Caco-2 (cell line): ENCODE measurements around the gene ARHGDIG. TPM values are rescaled to one million over a fixed set of nuclear protein-coding genes. Genes with fewer than 3 reads are reported as not detected.

Source experiments
- BruUV-seq: library from RNA; stranded (reverse); fragments of 400-500 nt; replicated peaks from 2 replicates; lab custom pipeline; 2021; lab: Mats Ljungman, UMichigan
- CTCF ChIA-PET: fragments of 300-600 bp; sonication (Branson Sonifier 250); formaldehyde crosslinking; loops from one replicate; lab custom pipeline; 2022; ENCODE audit warnings: antibody characterized with exemption; lab: Charles Lee
- POLR2A ChIA-PET: fragments of 300-600 bp; sonication (Branson Sonifier 250); formaldehyde crosslinking; loops from one replicate; lab custom pipeline; 2022; ENCODE audit warnings: antibody characterized with exemption; lab: Charles Lee
- DNase-seq, 2 experiments: peaks; one replicate each; pipeline versions ENCODE4 v3.0.0 to v3.0.0-alpha.2; 2020 to 2022
- H3K27me3 ChIP-seq: replicated peaks from 2 replicates; pipeline ENCODE4 v1.6.0; 2011; ENCODE audit warnings: low read length; ENCODE audit not compliant: control insufficient read depth, insufficient read depth
- H3K36me3 ChIP-seq: 2 replicates; pipeline ENCODE4 v1.5.1; 2011; ENCODE audit warnings: low read length; ENCODE audit not compliant: control insufficient read depth, insufficient read depth
- H3K4me1 ChIP-seq: fragments of 250-450 bp; sonication (Bioruptor Pico); 2 replicates; pipeline ENCODE4 v1.5.1; 2020; ENCODE audit warnings: mild to moderate bottlenecking
- H3K4me3 ChIP-seq: 2 replicates; pipeline ENCODE4 v1.5.1; 2011; ENCODE audit warnings: low read depth, mild to moderate bottlenecking, control low read depth, low read length
- H3K9me3 ChIP-seq: fragments of 250-450 bp; sonication (Bioruptor Pico); 2 replicates; pipeline ENCODE4 v1.5.1; 2020; ENCODE audit warnings: mild to moderate bottlenecking, moderate library complexity
- H3K27ac Mint-ChIP-seq: one replicate; pipeline ENCODE4 v1.8.0; 2022; ENCODE audit warnings: mixed read lengths; ENCODE audit not compliant: unreplicated experiment
- H3K27me3 Mint-ChIP-seq: one replicate; pipeline ENCODE4 v1.8.0; 2022; ENCODE audit warnings: mixed read lengths; ENCODE audit not compliant: insufficient read depth, unreplicated experiment
- H3K36me3 Mint-ChIP-seq: one replicate; pipeline ENCODE4 v1.8.0; 2022; ENCODE audit warnings: mild to moderate bottlenecking, mixed read lengths; ENCODE audit not compliant: insufficient read depth, unreplicated experiment
- H3K4me1 Mint-ChIP-seq: one replicate; pipeline ENCODE4 v1.8.0; 2022; ENCODE audit warnings: low read depth, mixed read lengths; ENCODE audit not compliant: unreplicated experiment
- H3K4me3 Mint-ChIP-seq: one replicate; pipeline ENCODE4 v1.8.0; 2022; ENCODE audit warnings: mild to moderate bottlenecking, moderate library complexity, mixed read lengths; ENCODE audit not compliant: unreplicated experiment
- H3K9me3 Mint-ChIP-seq: one replicate; pipeline ENCODE4 v1.8.0; 2022; ENCODE audit warnings: mixed read lengths; ENCODE audit not compliant: unreplicated experiment
- intact Hi-C: fragments of 100-400 bp; cut with micrococcal nuclease; formaldehyde crosslinking; loops from one replicate; pipeline ENCODE4 v1.10.0; 2022; ENCODE audit not compliant: unreplicated experiment
- total RNA-seq: library from RNA; stranded (reverse); gene quantifications from 2 replicates; pipeline ENCODE4 v1.2.3, GENCODE V29; 2022
- TF ChIP-seq, protein P1 (sequence below), 2 experiments: fragments of 200-600 bp in 1 of 2; IDR thresholded peaks; 1 replicate in 1 of 2; 2 replicates in 1 of 2; pipeline versions ENCODE4 v1.5.1 to v1.8.0; 2011 to 2022; ENCODE audit warnings: antibody characterized with exemption in 1 of 2, control low read depth in 1 of 2, inconsistent platforms in 1 of 2, low read depth in 1 of 2, low read length in 1 of 2, mild to moderate bottlenecking in 1 of 2, moderate library complexity in 1 of 2; ENCODE audit not compliant: insufficient read depth in 1 of 2, severe bottlenecking in 1 of 2, unreplicated experiment in 1 of 2

ARHGDIG gene
- total RNA-seq, 1 experiment from 2014 or later, result 2.1 TPM

DNA sequence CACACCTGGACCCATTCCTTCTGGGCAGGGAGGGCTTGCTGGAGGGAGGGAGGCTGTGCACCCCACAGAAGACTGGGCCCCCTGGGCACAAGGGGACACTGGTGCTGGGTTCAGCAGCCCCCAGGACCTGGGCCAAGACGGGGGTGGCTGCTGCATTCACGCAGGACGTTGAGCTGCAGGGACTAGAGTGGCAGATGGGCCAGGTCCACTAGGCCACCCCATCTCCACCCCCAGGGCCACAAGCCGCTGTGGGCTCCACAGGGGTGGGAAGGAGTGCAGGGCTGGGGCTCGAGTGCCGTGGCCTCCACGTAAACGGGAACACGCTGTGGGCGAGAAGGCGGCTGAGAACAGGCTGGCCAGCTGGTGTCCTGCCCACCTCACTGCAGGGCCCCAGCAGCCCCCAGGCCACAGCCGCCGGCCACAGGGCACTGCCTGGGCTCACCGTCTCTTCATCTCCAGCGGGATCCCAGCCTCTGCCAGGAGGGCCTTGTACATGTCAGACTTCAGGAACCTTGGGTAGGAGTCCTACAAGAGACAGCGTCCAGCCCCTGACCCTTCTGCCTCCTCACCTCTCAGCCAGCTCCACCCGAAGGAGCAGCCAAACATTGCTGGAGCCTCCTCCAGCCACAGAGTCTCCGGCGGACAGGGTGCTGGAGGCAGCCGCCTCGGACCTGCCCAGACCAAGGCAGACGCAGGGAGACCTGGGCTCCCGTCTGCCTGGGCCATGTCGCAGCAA is 11.2 kb upstream of the ARHGDIG start:
- CTCF ChIA-PET, result no interaction called here
- H3K4me1 Mint-ChIP-seq, result no peaks in the 10 kb centered on the region

DNA sequence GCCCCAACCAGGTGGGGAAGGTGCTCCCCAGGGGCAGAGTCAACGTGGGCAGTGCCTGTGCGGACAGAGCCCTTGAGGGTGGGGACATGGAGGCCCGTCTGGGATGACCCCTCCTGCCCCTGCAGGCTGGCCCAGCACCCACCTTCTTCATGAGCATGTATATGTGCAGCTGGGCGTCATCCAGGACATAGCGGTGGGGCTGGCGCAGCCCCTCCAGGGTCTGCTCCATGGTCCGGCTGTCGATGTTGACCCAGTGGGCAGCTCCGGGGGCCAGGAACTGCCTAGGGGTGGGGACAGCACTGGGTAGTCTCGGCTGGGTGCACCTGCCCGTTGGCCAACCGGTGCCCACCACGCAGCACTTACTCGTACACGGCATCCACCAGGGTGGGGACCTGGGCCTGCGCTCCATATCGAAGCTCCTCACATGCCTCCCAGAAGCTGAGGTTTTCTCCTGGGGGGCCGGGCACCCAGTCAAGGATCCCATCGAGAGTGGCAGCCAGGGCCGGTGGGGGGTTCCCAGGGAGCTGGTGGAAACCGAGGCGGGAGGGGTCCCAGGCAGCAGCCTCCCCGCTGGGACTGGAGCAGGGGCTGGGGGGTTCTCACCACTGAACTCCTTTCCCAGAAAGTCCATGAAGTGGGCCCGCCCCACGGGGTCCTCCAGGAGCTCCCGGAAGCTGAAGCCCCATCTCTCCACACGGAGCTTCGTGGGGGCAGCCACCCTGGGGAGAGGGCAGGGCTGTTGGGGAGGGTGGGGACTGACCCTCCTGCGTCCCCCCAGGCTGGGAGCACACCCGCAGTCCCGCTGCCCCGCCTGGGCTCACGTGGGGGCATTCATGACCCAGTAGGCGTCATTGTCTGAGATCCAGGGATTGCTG is 9.8 kb upstream of the ARHGDIG start:
- Histone ChIP-seq H3K27me3 (no peaks in the 10 kb centered on the region), H3K4me3 (no peak overlapping the region), H3K4me1 (no peaks in the 10 kb centered on the region), H3K36me3 (no peaks in the 10 kb centered on the region), H3K9me3 (no peaks in the 10 kb centered on the region)
- intact Hi-C loops, result no loop called here
- Mint-ChIP-seq H3K27me3 (no peaks in the 10 kb centered on the region), H3K4me1 (no peaks in the 10 kb centered on the region), H3K27ac (no peak overlapping the region), H3K9me3 (no peaks in the 10 kb centered on the region), H3K36me3 (no peaks in the 10 kb centered on the region), H3K4me3 (no peak overlapping the region)
- BruUV-seq, result no TSS peak
- DNase-seq, result peak in 1 of 2 experiments; percentile 26
- ChIA-PET POLR2A (no interaction called here), CTCF (no interaction called here)
- TF ChIP-seq, protein P1, sequence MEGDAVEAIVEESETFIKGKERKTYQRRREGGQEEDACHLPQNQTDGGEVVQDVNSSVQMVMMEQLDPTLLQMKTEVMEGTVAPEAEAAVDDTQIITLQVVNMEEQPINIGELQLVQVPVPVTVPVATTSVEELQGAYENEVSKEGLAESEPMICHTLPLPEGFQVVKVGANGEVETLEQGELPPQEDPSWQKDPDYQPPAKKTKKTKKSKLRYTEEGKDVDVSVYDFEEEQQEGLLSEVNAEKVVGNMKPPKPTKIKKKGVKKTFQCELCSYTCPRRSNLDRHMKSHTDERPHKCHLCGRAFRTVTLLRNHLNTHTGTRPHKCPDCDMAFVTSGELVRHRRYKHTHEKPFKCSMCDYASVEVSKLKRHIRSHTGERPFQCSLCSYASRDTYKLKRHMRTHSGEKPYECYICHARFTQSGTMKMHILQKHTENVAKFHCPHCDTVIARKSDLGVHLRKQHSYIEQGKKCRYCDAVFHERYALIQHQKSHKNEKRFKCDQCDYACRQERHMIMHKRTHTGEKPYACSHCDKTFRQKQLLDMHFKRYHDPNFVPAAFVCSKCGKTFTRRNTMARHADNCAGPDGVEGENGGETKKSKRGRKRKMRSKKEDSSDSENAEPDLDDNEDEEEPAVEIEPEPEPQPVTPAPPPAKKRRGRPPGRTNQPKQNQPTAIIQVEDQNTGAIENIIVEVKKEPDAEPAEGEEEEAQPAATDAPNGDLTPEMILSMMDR (IDR thresholded peaks at IDR 0.05; ENCODE audit: insufficient read depth in 1 of 2, low read depth in 1 of 2, low read length in 1 of 2, severe bottlenecking in 1 of 2, unreplicated experiment in 1 of 2), result no peak

More for the DNA sequence above, 11.2 kb upstream of the ARHGDIG start:
- Mint-ChIP-seq H3K9me3 (no peaks in the 10 kb centered on the region), H3K27me3 (no peaks in the 10 kb centered on the region), H3K36me3 (no peaks in the 10 kb centered on the region), H3K27ac (no peak overlapping the region), H3K4me3 (no peak overlapping the region)
- BruUV-seq, result no TSS peak
- Histone ChIP-seq H3K4me3 (no peak overlapping the region), H3K27me3 (no peaks in the 10 kb centered on the region), H3K4me1 (no peaks in the 10 kb centered on the region), H3K9me3 (no peaks in the 10 kb centered on the region), H3K36me3 (no peaks in the 10 kb centered on the region)
- POLR2A ChIA-PET, result no interaction called here
- no peak for DNase-seq
- intact Hi-C loops, result no loop called here
- TF ChIP-seq, protein P1 (IDR thresholded peaks at IDR 0.05; ENCODE audit: insufficient read depth in 1 of 2, low read depth in 1 of 2, low read length in 1 of 2, severe bottlenecking in 1 of 2, unreplicated experiment in 1 of 2), result no peak

DNA sequence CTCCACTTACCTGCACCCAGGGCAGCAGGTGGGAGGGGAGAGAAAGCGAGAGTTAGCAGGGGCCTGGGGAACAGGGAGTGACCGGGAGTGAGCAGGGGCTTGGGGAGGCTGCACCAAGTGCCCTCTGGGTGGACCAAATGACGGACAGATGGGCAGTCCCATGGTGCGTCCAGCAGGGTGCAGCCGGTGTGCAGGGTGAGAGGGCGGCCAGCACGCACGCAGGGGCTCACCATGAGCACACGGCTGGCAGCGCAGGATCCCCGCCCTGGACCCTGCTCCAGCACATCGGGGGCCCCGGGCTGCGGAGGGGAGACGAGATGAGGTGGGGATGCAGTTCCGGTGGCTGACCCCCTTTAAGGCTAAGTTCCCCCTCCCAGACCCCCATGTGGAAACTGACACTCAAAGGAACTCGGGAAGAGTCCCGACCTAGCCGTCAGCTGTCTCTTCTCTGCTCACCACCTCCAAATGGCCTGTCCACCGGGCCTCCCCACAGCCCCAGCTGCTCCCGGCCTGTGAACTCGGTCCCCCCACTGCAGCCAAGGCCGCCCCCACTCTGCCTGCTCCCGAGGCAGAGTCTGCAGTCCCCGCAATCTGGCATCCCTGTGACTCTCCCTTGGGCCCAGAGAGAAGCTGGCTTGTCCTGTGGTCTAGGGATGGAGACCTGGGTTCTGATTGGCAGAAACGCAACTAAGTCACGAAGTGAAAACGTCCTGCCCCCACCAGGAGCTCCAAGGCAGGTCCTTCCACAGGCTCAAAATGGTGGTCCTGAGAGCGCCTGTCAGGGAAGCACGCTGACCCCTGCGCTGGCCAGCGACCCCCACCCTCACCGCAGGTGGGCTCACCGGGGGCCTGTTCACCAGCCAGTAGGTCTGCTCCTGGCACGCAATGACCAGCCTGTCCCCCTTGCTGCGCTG is 7.5 kb upstream of the ARHGDIG start:
- H3K36me3 ChIP-seq, result no peaks in the 10 kb centered on the region
- TF ChIP-seq, protein P1 (IDR thresholded peaks at IDR 0.05; ENCODE audit: insufficient read depth in 1 of 2, low read depth in 1 of 2, low read length in 1 of 2, severe bottlenecking in 1 of 2, unreplicated experiment in 1 of 2), result no peak
- H3K27me3 ChIP-seq, result no peaks in the 10 kb centered on the region
- intact Hi-C loops, result no loop called here
- H3K27me3 Mint-ChIP-seq, result no peaks in the 10 kb centered on the region
- no peaks in the 10 kb centered on the region for H3K36me3 Mint-ChIP-seq
- H3K4me1 ChIP-seq, result no peaks in the 10 kb centered on the region
- H3K27ac Mint-ChIP-seq, result no peak overlapping the region
- no peak overlapping the region for H3K4me3 ChIP-seq
- POLR2A ChIA-PET, result no interaction called here
- no peak for DNase-seq
- BruUV-seq, result no TSS peak
- no peaks in the 10 kb centered on the region for H3K4me1 Mint-ChIP-seq
- no peak overlapping the region for H3K4me3 Mint-ChIP-seq
- no peaks in the 10 kb centered on the region for H3K9me3 ChIP-seq
- CTCF ChIA-PET, result no interaction called here
- no peaks in the 10 kb centered on the region for H3K9me3 Mint-ChIP-seq
